GM12878 (cell line): ENCODE results near the gene ADORA2B. TPM values are rescaled to one million over a fixed set of nuclear protein-coding genes. Genes with fewer than 3 reads are reported as not detected.

Experiments used
- ATAC-seq: fragments of 200-7000 bp; cut with Tn5 transposase; 3 replicates; pipeline ENCODE4 v1.9.1; 2020; ENCODE audit warnings: mild to moderate bottlenecking, moderate library complexity
- BruUV-seq: library from RNA; stranded (reverse); fragments of 400-500 nt; replicated peaks from 2 replicates; lab custom pipeline; 2021; lab: Mats Ljungman, UMichigan
- CTCF ChIA-PET: fragments of 300-600 bp; sonication (Branson Sonifier 250); formaldehyde crosslinking; extraction: SDS; loops from one replicate; lab custom pipeline; 2021; ENCODE audit warnings: inconsistent platforms; lab: Yijun Ruan, JAX
- POLR2A ChIA-PET: fragments of 350-600 bp; formaldehyde crosslinking; extraction: SDS; loops from one replicate; lab custom pipeline; 2021; ENCODE audit warnings: inconsistent platforms; lab: Charles Lee
- RAD21 ChIA-PET: fragments of 300-600 bp; sonication (Branson Sonifier 250); formaldehyde crosslinking; loops from one replicate; lab custom pipeline; 2023; ENCODE audit warnings: antibody characterized with exemption; ENCODE audit not compliant: unreplicated experiment; lab: Charles Lee
- SMC1A ChIA-PET: fragments of 300-600 bp; sonication (Branson Sonifier 250); formaldehyde crosslinking; loops from one replicate; lab custom pipeline; 2023; ENCODE audit not compliant: unreplicated experiment, uncharacterized antibody; lab: Charles Lee
- DNase-seq: peaks from one replicate; pipeline ENCODE4 v3.0.0-alpha.2; 2011; ENCODE audit warnings: low read depth, low spot score
- FAIRE-seq: peaks from 3 replicates; lab custom pipeline; 2011; peaks lifted over from hg19 to GRCh38; lab: Jason Lieb, UNC
- H2AFZ ChIP-seq: 2 replicates; pipeline ENCODE4 v1.6.0; 2011; ENCODE audit warnings: low read depth, low read length, control low read depth; ENCODE audit not compliant: control insufficient read depth
- H3K27ac ChIP-seq: 2 replicates; pipeline ENCODE4 v1.5.1; 2011; ENCODE audit warnings: control low read depth; ENCODE audit not compliant: control insufficient read depth, insufficient read depth
- H3K27me3 ChIP-seq, 2 experiments: replicated peaks in 1 of 2; 2 replicates each; pipeline versions ENCODE4 v1.6.0 to v1.6.1; 2011; ENCODE audit warnings: low read length in 1 of 2; ENCODE audit not compliant: control insufficient read depth in 2 of 2, insufficient read depth in 2 of 2
- H3K36me3 ChIP-seq, 2 experiments: 2 replicates each; pipeline ENCODE4 v1.5.1; 2011; ENCODE audit warnings: low read length in 1 of 2; ENCODE audit not compliant: control insufficient read depth in 2 of 2, insufficient read depth in 2 of 2
- H3K4me1 ChIP-seq: 2 replicates; pipeline ENCODE4 v1.6.1; 2011; ENCODE audit warnings: mild to moderate bottlenecking, low read length, moderate library complexity, mixed read lengths; ENCODE audit not compliant: control insufficient read depth, insufficient read depth
- H3K4me2 ChIP-seq: 2 replicates; pipeline ENCODE4 v1.6.0; 2011; ENCODE audit warnings: control low read depth; ENCODE audit not compliant: control insufficient read depth, insufficient read depth
- H3K4me3 ChIP-seq: fragments of 200-600 bp; sonication (generic); 2 replicates; pipeline ENCODE4 v1.5.1; 2016
- H3K79me2 ChIP-seq: 2 replicates; pipeline ENCODE4 v1.6.0; 2011; ENCODE audit warnings: low read length; ENCODE audit not compliant: control insufficient read depth, insufficient read depth
- H3K9ac ChIP-seq: 2 replicates; pipeline ENCODE4 v1.8.0; 2011; ENCODE audit warnings: low read length, control low read depth, mixed read lengths; ENCODE audit not compliant: control insufficient read depth, insufficient read depth
- H3K9me3 ChIP-seq: replicated peaks from 3 replicates; pipeline ENCODE4 v1.5.1; 2011; ENCODE audit warnings: mild to moderate bottlenecking, low read length; ENCODE audit not compliant: control insufficient read depth, insufficient read depth
- H4K20me1 ChIP-seq: 2 replicates; pipeline ENCODE4 v1.6.0; 2011; ENCODE audit not compliant: control insufficient read depth, insufficient read depth
- CBX3 ChIP-seq: fragments of 200-600 bp; sonication (generic); IDR thresholded peaks from 2 replicates; pipeline ENCODE4 v1.6.1; 2016; ENCODE audit warnings: low read depth, borderline replicate concordance
- CREB1 ChIP-seq: IDR thresholded peaks from 2 replicates; pipeline ENCODE4 v1.6.1; 2012; ENCODE audit warnings: low read depth, mild to moderate bottlenecking, inconsistent platforms
- FOXM1 ChIP-seq: IDR thresholded peaks from 2 replicates; pipeline ENCODE4 v1.6.1; 2012; ENCODE audit warnings: low read depth, mild to moderate bottlenecking, inconsistent platforms, low read length, moderate library complexity
- IKZF2 ChIP-seq, 2 experiments: fragments of 450-650 bp; IDR thresholded peaks; 2 replicates each; pipeline ENCODE4 v1.6.1; 2017; ENCODE audit warnings: mild to moderate bottlenecking in 2 of 2, moderate library complexity in 2 of 2
- IRF5 ChIP-seq: fragments of 450-650 bp; IDR thresholded peaks from 2 replicates; pipeline ENCODE4 v1.6.1; 2017; ENCODE audit warnings: borderline replicate concordance
- MTA2 ChIP-seq: fragments of 450-650 bp; IDR thresholded peaks from 2 replicates; pipeline ENCODE4 v1.6.1; 2016; ENCODE audit warnings: low read depth, mild to moderate bottlenecking, moderate library complexity
- MTA3 ChIP-seq: IDR thresholded peaks from 2 replicates; pipeline ENCODE4 v1.6.1; 2012; ENCODE audit warnings: low read length, inconsistent platforms, borderline replicate concordance
- MYC ChIP-seq: IDR thresholded peaks from 2 replicates; pipeline ENCODE4 v1.6.1; 2011; ENCODE audit warnings: mild to moderate bottlenecking, low read length, moderate library complexity, inconsistent platforms; ENCODE audit not compliant: insufficient read depth, insufficient replicate concordance, insufficient read length, severe bottlenecking
- PBX3 ChIP-seq: IDR thresholded peaks from 2 replicates; pipeline ENCODE4 v1.6.1; 2011; ENCODE audit warnings: mild to moderate bottlenecking, low read depth, low read length, moderate library complexity; ENCODE audit not compliant: insufficient replicate concordance
- RELA ChIP-seq: fragments of 450-650 bp; IDR thresholded peaks from 2 replicates; pipeline ENCODE4 v1.8.0; 2014; ENCODE audit warnings: borderline replicate concordance; ENCODE audit not compliant: partially characterized antibody
- SKIL ChIP-seq: fragments of 450-650 bp; IDR thresholded peaks from 2 replicates; pipeline ENCODE4 v1.6.1; 2017; ENCODE audit warnings: mild to moderate bottlenecking, low read depth, inconsistent platforms; ENCODE audit not compliant: poor library complexity, severe bottlenecking
- SMC3 ChIP-seq: IDR thresholded peaks from 2 replicates; pipeline ENCODE4 v1.6.1; 2011; ENCODE audit warnings: low read length, improper control_type of control experiment, borderline replicate concordance
- SRF ChIP-seq, 2 experiments: IDR thresholded peaks; 2 replicates each; pipeline ENCODE4 v1.6.1; 2011; ENCODE audit warnings: low read depth in 2 of 2, low read length in 2 of 2, mild to moderate bottlenecking in 1 of 2, moderate library complexity in 1 of 2
- TCF12 ChIP-seq: IDR thresholded peaks from 2 replicates; pipeline ENCODE4 v1.6.1; 2011; ENCODE audit warnings: low read depth, mild to moderate bottlenecking, low read length
- ZBTB40 ChIP-seq: fragments of 450-650 bp; IDR thresholded peaks from 2 replicates; pipeline ENCODE4 v1.6.1; 2016; ENCODE audit warnings: mild to moderate bottlenecking, moderate library complexity, borderline replicate concordance
- in situ Hi-C: fragments of 300-500 bp; cut with MboI; formaldehyde crosslinking; loops from 9 replicates; pipeline ENCODE4 v1.14.3; 2018; ENCODE audit warnings: mixed read lengths
- intact Hi-C: fragments of 100-400 bp; cut with micrococcal nuclease; formaldehyde crosslinking; loops from one replicate; pipeline ENCODE4 v1.14.2; 2022; ENCODE audit not compliant: unreplicated experiment
- polyA plus RNA-seq, 11 experiments: library from polyadenylated mRNA; depleted of rRNA in 4 of 11; unstranded in 6 of 11; stranded (reverse) in 5 of 11; fragments of >200 nt; fragmentation: Nextera tagmentation in 4 of 11; fragmentation: Illumina TruSeq in 1 of 11; extraction: Ambion mirVana in 4 of 11; extraction: Trizol in 1 of 11; gene quantifications; 1 replicate in 1 of 11; 2 replicates in 10 of 11; pipeline versions ENCODE4 v1.2.1 to v1.2.3, GENCODE V29; 2011 to 2016; ENCODE audit warnings: inconsistent platforms in 2 of 11, missing spikeins in 2 of 11, low read depth in 1 of 11
- total RNA-seq, 4 experiments: library from RNA; depleted of rRNA in 3 of 4; stranded (reverse); fragments of >200 nt in 3 of 4; fragmentation: Illumina TruSeq in 1 of 4; extraction: Trizol in 1 of 4; gene quantifications; 2 replicates each; pipeline versions ENCODE4 v1.2.1 to v1.2.3, GENCODE V29; 2013 to 2021

The ADORA2B gene
- total and polyA plus RNA-seq, 10 of the 15 experiments (the other 5 are each of a cell fraction or from before 2014, with no cell fraction given) = 0.05 to 0.42 (median 0.17) TPM

- TF ChIP-seq IRF5 (no peak), CBX3 (no peak), MTA2 (no peak), MTA3 (no peak), RELA (no peak), SMC3 (no peak), IKZF2 (IDR thresholded peaks at IDR 0.05) (no peak), CREB1 (no peak), FOXM1 (no peak)
Measured at GRCh38 chr17:15930426-15930825, 14.5 kb upstream of the ADORA2B start (continued).

GRCh38 chr17:15931394-15931793 lies 13.5 kb upstream of the ADORA2B start:
- FAIRE-seq (no peak), ATAC-seq (no peak), DNase-seq (no peak)
- H4K20me1 ChIP-seq = no peaks in the 10 kb centered on the region
- ChIA-PET CTCF (no interaction called here), SMC1A (interaction anchor here (0.9 kb wide), 1 partner anchor 12 kb away, joined by 3 read pairs; no protein-coding TSS in a partner anchor), POLR2A (no interaction called here), RAD21 (no interaction called here)
- H3K27ac ChIP-seq = no peak overlapping the region
- intact Hi-C loops = no loop called here
- no peak overlapping the region for H3K4me2 ChIP-seq
- peaks cover 0 to 3% of the 10 kb centered on the region in 2 experiments; a peak in 1 of 4 replicates for H3K27me3 ChIP-seq
- no peak overlapping the region for H2AFZ ChIP-seq
- no peaks in the 10 kb centered on the region for H3K36me3 ChIP-seq
- H3K9ac ChIP-seq = no peak overlapping the region
- no peaks in the 10 kb centered on the region for H3K9me3 ChIP-seq
- no peaks in the 10 kb centered on the region for H3K79me2 ChIP-seq
- no peak overlapping the region for H3K4me3 ChIP-seq
- H3K4me1 ChIP-seq = no peaks in the 10 kb centered on the region
- in situ Hi-C loops = no loop called here
- BruUV-seq = no TSS peak
- TF ChIP-seq SKIL (no peak), FOXM1 (no peak), ZBTB40 (no peak), MYC (no peak), SRF (IDR thresholded peaks at IDR 0.05; ENCODE audit: low read depth in 2 of 2, low read length in 2 of 2) (no peak), TCF12 (no peak), PBX3 (no peak)
